ENCODE results near the gene MED8.
"Not testable (repeated sequence)": the region's sequence is repeated elsewhere in the genome, so short reads cannot be mapped to it uniquely, and the experiment has no call there.

Gene MED8

GRCh38 chr1:43382027-43382779 is 7.4 kb downstream of the MED8 start:
- no peaks in the 10 kb centered on the region for H3K4me1 ChIP-seq (ENCODE audit: control insufficient read depth, insufficient read depth, low read length)
- peaks cover 54% of the 10 kb centered on the region for H3K36me3 ChIP-seq (ENCODE audit: control insufficient read depth, insufficient read depth, low read length)
- H3K27me3 ChIP-seq (ENCODE audit: control insufficient read depth, insufficient read depth, low read length) = no peaks in the 10 kb centered on the region
- no peak overlapping the region for H3K9ac ChIP-seq (ENCODE audit: low read length)
- no peak overlapping the region for H3K27ac ChIP-seq (ENCODE audit: low read depth, low read length)
- H3K9me3 ChIP-seq (ENCODE audit: control insufficient read depth, insufficient read depth, low read depth, low read length) = no peaks in the 10 kb centered on the region
- H3K4me3 ChIP-seq (ENCODE audit: low read depth, low read length) = no peak overlapping the region

- H3K4me3 ChIP-seq (ENCODE audit: low read depth, low read length) = no peak overlapping the region
- no peaks in the 10 kb centered on the region for H3K4me1 ChIP-seq (ENCODE audit: control insufficient read depth, insufficient read depth, low read length)
- no peak overlapping the region for H3K9ac ChIP-seq (ENCODE audit: low read length)
- H3K27me3 ChIP-seq (ENCODE audit: control insufficient read depth, insufficient read depth, low read length) = no peaks in the 10 kb centered on the region
- no peaks in the 10 kb centered on the region for H3K9me3 ChIP-seq (ENCODE audit: control insufficient read depth, insufficient read depth, low read depth, low read length)
- no peak overlapping the region for H3K27ac ChIP-seq (ENCODE audit: low read depth, low read length)
- H3K36me3 ChIP-seq (ENCODE audit: control insufficient read depth, insufficient read depth, low read length) = peaks cover 48% of the 10 kb centered on the region
Observed at GRCh38 chr1:43381612-43382011, 8.0 kb downstream of the MED8 start.

GRCh38 chr1:43379476-43379875 is 10.1 kb downstream of the MED8 start:
- H3K27ac ChIP-seq (ENCODE audit: low read depth, low read length) = no peak overlapping the region
- no peaks in the 10 kb centered on the region for H3K9me3 ChIP-seq (ENCODE audit: control insufficient read depth, insufficient read depth, low read depth, low read length)
- no peak overlapping the region for H3K9ac ChIP-seq (ENCODE audit: low read length)
- H3K4me1 ChIP-seq (ENCODE audit: control insufficient read depth, insufficient read depth, low read length) = no peaks in the 10 kb centered on the region
- no peak overlapping the region for H3K4me3 ChIP-seq (ENCODE audit: low read depth, low read length)
- no peaks in the 10 kb centered on the region for H3K27me3 ChIP-seq (ENCODE audit: control insufficient read depth, insufficient read depth, low read length)
- peaks cover 27% of the 10 kb centered on the region for H3K36me3 ChIP-seq (ENCODE audit: control insufficient read depth, insufficient read depth, low read length)

GRCh38 chr1:43377831-43378230 is 11.8 kb downstream of the MED8 start:
- Histone ChIP-seq H3K4me1 (ENCODE audit: control insufficient read depth, insufficient read depth, low read length) (no peaks in the 10 kb centered on the region), H3K9ac (ENCODE audit: low read length) (no peak overlapping the region), H3K9me3 (ENCODE audit: control insufficient read depth, insufficient read depth, low read depth, low read length) (no peaks in the 10 kb centered on the region), H3K27me3 (ENCODE audit: control insufficient read depth, insufficient read depth, low read length) (no peaks in the 10 kb centered on the region), H3K36me3 (ENCODE audit: control insufficient read depth, insufficient read depth, low read length) (peaks cover 10% of the 10 kb centered on the region), H3K27ac (ENCODE audit: low read depth, low read length) (no peak overlapping the region), H3K4me3 (ENCODE audit: low read depth, low read length) (no peak overlapping the region)

- no peak overlapping the region for H3K27ac ChIP-seq (ENCODE audit: low read depth, low read length)
- no peak overlapping the region for H3K4me3 ChIP-seq (ENCODE audit: low read depth, low read length)
- no peak overlapping the region for H3K9ac ChIP-seq (ENCODE audit: low read length)
- no peaks in the 10 kb centered on the region for H3K4me1 ChIP-seq (ENCODE audit: control insufficient read depth, insufficient read depth, low read length)
- H3K27me3 ChIP-seq (ENCODE audit: control insufficient read depth, insufficient read depth, low read length) = no peaks in the 10 kb centered on the region
- H3K36me3 ChIP-seq (ENCODE audit: control insufficient read depth, insufficient read depth, low read length) = peaks cover 3% of the 10 kb centered on the region; the same call in 1 of the 2 replicates
- H3K9me3 ChIP-seq (ENCODE audit: control insufficient read depth, insufficient read depth, low read depth, low read length) = no peaks in the 10 kb centered on the region
Observed at GRCh38 chr1:43376723-43377235, 12.8 kb downstream of the MED8 start.

- no peak overlapping the region for H3K27ac ChIP-seq (ENCODE audit: low read depth, low read length)
- no peaks in the 10 kb centered on the region for H3K27me3 ChIP-seq (ENCODE audit: control insufficient read depth, insufficient read depth, low read length)
- H3K36me3 ChIP-seq (ENCODE audit: control insufficient read depth, insufficient read depth, low read length) = no peaks in the 10 kb centered on the region
- H3K4me1 ChIP-seq (ENCODE audit: control insufficient read depth, insufficient read depth, low read length) = peaks cover 7% of the 10 kb centered on the region
- H3K4me3 ChIP-seq (ENCODE audit: low read depth, low read length) = no peak overlapping the region
- no peak overlapping the region for H3K9ac ChIP-seq (ENCODE audit: low read length)
- no peaks in the 10 kb centered on the region for H3K9me3 ChIP-seq (ENCODE audit: control insufficient read depth, insufficient read depth, low read depth, low read length)
Observed at GRCh38 chr1:43373066-43373940, 16.3 kb downstream of the MED8 start.

GRCh38 chr1:43372172-43372571 is 17.4 kb downstream of the MED8 start:
- Histone ChIP-seq H3K4me3 (ENCODE audit: low read depth, low read length) (no peak overlapping the region), H3K27me3 (ENCODE audit: control insufficient read depth, insufficient read depth, low read length) (no peaks in the 10 kb centered on the region), H3K4me1 (ENCODE audit: control insufficient read depth, insufficient read depth, low read length) (peaks cover 7% of the 10 kb centered on the region), H3K27ac (ENCODE audit: low read depth, low read length) (no peak overlapping the region), H3K9me3 (ENCODE audit: control insufficient read depth, insufficient read depth, low read depth, low read length) (no peaks in the 10 kb centered on the region), H3K36me3 (ENCODE audit: control insufficient read depth, insufficient read depth, low read length) (no peaks in the 10 kb centered on the region), H3K9ac (ENCODE audit: low read length) (no peak overlapping the region)

GRCh38 chr1:43370564-43370963 is 19.0 kb downstream of the MED8 start:
- no peak overlapping the region for H3K27ac ChIP-seq (ENCODE audit: low read depth, low read length)
- H3K36me3 ChIP-seq (ENCODE audit: control insufficient read depth, insufficient read depth, low read length) = peaks cover under 1% of the 10 kb centered on the region; the same call in 1 of the 2 replicates
- peaks cover 17% of the 10 kb centered on the region for H3K4me1 ChIP-seq (ENCODE audit: control insufficient read depth, insufficient read depth, low read length)
- H3K4me3 ChIP-seq (ENCODE audit: low read depth, low read length) = no peak overlapping the region
- no peaks in the 10 kb centered on the region for H3K9me3 ChIP-seq (ENCODE audit: control insufficient read depth, insufficient read depth, low read depth, low read length)
- H3K9ac ChIP-seq (ENCODE audit: low read length) = no peak overlapping the region
- H3K27me3 ChIP-seq (ENCODE audit: control insufficient read depth, insufficient read depth, low read length) = no peaks in the 10 kb centered on the region

GRCh38 chr1:43369779-43370178 is 19.8 kb downstream of the MED8 start:
- H3K4me3 ChIP-seq (ENCODE audit: low read depth, low read length); H3K9ac ChIP-seq (ENCODE audit: low read length); H3K9me3 ChIP-seq (ENCODE audit: control insufficient read depth, insufficient read depth, low read depth, low read length); H3K36me3 ChIP-seq (ENCODE audit: control insufficient read depth, insufficient read depth, low read length); H3K27me3 ChIP-seq (ENCODE audit: control insufficient read depth, insufficient read depth, low read length); H3K27ac ChIP-seq (ENCODE audit: low read depth, low read length): not testable (repeated sequence)
- peaks cover 18% of the 10 kb centered on the region for H3K4me1 ChIP-seq (ENCODE audit: control insufficient read depth, insufficient read depth, low read length)

- Histone ChIP-seq H3K9me3 (ENCODE audit: control insufficient read depth, insufficient read depth, low read depth, low read length) (no peaks in the 10 kb centered on the region), H3K27me3 (ENCODE audit: control insufficient read depth, insufficient read depth, low read length) (no peaks in the 10 kb centered on the region), H3K27ac (ENCODE audit: low read depth, low read length) (peak overlapping the region; percentile 35; the same call in 1 of the 2 replicates), H3K4me3 (ENCODE audit: low read depth, low read length) (peak overlapping the region; percentile 69), H3K9ac (ENCODE audit: low read length) (peak overlapping the region; percentile 87), H3K4me1 (ENCODE audit: control insufficient read depth, insufficient read depth, low read length) (peaks cover 18% of the 10 kb centered on the region), H3K36me3 (ENCODE audit: control insufficient read depth, insufficient read depth, low read length) (peaks cover 20% of the 10 kb centered on the region)
Observed at GRCh38 chr1:43368646-43369020, 21.0 kb downstream of the MED8 start.

All from HUES6 (cell line).